ENCODE measurements around the gene PIGO.

Gene PIGO

DNA sequence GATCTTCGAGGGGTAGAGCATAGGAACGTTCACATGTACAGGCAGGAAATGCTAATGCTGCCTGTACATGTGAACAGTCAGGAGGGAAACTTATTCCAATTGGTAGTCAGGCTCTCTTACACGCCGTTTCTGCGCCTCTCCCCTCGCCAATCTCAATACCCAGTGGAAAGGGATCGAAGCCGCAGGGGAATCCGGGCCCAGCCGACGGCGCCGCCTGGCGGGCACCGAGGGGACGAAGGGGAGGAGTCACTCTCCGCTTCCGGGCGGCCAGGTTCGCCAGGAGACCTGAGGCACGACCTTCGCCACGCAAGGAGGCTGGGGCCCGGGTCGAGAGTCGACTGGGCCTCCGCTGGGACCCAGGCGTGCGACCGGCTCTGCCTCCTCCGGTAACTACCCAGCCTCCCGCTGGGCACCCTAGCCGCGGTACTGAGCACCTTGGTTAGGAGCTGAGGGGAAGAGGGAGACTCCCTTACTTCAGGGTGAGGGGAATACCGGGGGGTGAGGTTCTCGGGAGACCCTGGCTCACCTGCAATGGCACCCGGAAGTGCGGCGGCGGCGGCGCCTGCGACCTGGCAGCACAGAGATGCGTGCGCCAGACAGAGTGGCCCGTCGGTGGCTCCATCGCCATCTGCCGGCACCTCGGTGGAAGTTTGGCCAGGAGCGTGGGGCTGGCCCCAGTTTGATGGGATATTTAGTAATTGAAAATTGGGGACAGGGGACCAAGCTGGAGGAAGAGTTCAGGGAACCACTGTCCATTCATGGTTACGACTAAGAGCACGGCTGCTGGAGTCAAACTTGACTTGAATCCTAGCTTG, at the start of gene PIGO:
TSS of gene PIGO (minus strand) at position 557 of the 815 bp plus-strand sequence. CDS start 1,026 bp downstream, outside the sequence.
- DNase-seq (ENCODE audit: low read depth in 1 of 2, low spot score in 1 of 2) = peak; percentile 85 to 87

DNA sequence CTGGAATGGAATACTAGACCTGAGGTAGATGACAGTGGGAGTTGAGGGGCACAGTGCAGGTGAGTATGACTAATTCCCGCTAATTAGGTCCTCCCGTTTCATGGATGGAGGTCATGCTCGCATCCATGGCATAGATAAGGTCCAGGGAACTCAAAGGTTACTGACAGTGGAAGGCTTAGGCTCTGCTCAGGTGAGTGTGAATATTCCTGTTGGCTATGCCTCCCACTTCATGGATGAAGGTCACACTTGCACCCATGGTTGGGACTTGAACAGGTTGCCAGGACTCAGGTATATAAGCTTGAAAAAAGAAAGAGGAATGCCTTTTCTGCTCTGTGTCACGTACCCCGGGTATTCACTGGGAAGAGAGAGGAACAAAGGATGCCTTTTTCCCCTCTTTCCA, 45.6 kb upstream of the PIGO start:
- DNase-seq (ENCODE audit: low read depth in 1 of 2, low spot score in 1 of 2) = no peak

DNA sequence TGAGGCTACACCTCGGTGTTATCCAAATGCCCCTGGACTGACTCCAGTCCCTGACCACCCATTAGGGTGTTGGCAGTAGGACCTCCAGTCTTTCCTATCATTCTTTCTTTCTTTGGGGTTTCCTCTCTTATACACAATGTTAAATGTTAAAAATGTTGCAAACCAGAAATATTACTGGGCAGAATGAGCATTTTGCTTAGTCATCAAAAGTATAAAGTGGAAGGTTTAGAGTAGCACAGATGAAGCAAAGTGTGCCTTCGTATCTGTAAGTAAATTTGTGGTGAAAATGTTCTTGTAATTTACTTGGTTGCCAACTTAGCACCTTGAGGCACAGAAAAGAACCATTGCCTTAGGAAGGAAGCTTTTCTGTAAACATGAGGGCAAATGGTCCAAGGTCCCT, 43.7 kb upstream of the PIGO start:
- DNase-seq (ENCODE audit: low read depth in 1 of 2, low spot score in 1 of 2) = no peak

DNA sequence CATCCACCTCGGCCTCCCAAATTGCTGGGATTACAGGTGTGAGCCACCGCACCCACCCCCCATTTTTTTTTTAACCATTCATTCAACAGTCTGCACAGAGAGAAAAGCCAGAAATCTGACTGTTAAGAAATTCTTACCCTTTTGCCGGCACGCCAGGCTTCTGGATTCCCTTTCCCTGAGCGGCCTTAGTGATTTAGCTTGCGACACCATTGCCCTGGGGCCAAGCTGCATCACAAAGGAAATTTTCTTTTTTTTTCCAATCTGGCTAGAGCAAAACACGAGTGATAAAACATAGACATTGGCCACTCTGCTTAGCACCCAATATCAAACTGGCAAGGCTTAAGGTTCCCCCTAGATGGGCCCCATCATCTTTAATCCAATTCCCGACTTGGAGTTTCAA, 40.5 kb upstream of the PIGO start:
- DNase-seq (ENCODE audit: low read depth in 1 of 2, low spot score in 1 of 2) = no peak

DNA sequence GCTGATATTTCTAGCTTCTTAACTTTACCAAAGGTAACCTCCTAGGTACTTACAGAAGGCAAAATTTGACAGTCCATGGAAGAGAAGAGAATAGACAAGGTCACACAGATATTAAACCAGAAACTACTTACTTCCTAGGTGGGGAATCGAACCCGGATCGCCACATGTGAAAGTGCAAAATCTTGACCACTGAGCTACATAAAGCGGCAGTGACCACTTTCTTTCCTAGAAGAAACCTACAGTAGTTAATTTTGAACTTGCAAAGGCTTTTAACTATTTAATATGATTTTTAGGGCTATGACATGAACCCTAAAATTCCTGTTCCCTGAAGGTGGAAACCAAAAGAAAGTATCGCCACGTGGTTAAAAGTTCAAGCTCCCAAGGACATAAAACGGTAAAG, 39.6 kb upstream of the PIGO start:
- no peak for DNase-seq (ENCODE audit: low read depth in 1 of 2, low spot score in 1 of 2)

DNA sequence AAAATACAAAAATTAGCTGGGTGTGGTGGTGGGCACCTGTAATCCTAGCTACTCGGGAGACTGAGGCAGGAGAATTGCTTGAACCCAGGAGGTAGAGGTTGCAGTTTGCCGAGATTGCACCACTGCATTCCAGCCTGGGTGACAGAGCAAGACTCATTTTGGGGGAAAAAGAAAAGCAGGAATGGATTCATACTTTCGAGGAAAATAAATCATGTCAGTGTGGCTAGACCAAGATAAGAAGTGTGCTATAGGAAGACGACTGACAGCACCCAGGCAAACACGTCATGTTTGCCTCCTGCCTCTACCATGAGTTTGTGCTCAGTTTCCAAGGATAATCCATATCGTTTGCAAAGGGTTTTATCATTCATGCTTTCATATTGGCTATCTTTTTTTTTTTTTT, 38.5 kb upstream of the PIGO start:
- DNase-seq (ENCODE audit: low read depth in 1 of 2, low spot score in 1 of 2) = no peak

DNA sequence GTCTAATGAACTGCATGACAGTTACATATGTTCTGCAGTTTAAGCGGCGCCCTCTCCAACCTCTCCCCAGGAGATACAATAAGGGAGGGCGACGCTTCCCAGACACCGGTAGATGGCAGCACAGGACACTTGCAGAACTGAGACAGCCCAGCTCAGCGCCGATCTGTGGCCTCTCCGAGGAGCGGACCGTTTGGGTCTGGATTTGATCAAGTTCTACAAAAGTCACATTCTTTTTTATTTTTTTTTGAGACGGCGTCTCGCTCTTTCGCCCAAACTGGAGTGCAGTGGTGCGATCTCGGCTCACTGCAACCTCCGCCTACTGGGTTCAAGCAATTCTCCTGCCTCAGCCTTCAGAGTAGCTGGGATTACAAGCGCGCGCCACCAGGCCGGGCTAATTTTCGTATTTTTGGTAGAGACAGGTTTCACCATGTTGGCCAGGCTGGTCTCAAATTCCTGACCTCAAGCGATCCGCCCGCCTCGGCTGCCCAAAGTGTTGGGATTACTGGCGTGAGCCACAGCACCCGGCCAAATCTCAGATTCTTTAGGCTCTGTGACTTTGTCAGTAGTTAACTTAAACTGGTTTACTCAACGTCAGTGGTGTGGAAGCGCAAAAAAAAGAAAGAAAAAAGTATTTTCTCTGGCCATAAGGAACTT, 20.6 kb upstream of the PIGO start:
- DNase-seq (ENCODE audit: low read depth in 1 of 2, low spot score in 1 of 2) = peak; percentile 50 to 87

DNA sequence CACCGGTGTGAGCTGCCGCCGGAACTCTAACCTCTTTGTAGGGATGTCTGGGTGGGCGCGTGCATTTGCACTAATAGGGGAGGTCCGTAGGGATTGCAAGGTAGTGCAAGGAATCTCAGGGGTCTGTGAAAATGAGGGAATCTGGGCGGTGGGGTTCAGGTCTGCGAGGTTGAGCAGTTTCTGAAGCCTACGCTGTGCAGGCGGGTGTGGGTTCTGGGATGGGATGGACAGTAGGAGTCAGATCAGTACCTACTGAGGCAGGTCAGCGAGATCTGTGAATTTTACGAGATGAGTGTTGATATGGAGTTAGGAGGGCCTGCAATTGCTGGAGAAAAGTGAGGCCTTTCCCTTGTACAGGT, 20.1 kb upstream of the PIGO start:
- DNase-seq (ENCODE audit: low read depth in 1 of 2, low spot score in 1 of 2) = no peak

DNA sequence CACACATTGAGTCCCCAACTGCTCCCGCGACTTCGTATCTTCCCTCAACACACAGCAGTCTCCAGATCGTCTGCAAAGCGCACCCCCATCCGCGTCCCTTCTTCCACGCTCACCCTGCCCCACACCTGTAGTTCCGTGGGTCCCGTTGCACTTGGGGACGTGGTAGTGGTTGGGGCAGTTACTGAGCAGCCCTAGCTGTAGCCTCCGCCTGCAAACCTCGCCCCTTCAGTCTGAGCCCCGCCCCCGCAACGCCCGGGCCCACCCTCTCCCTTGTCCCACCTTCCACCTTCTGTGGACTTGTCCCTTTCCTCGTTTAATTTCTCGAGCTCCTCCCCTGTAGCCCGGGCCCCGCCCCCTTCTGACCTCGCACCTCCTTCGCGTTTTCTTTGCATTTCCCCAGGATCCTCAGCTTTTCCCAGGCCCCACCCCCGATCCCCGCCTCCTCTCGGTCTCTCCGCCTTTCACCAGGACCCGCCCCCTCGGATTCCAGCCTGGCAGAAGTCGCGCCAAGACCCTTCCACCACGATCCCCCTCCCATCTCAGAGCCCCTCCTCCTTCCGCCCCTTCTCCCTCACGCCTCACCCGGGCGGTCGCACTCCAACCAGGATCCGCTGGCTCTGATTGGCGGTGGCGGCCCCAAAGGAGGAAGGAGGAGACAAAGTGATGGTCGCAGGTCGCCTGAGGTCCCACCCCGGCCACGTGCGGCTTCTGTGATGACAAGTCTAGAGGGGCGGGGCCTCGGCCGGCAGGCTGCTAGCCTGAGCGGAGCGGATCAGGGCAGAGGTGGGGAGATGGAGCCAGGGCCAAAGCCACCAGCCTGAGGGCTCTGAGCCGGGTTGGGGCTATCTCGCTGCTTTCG, 19.5 kb upstream of the PIGO start, which contains the start of gene ATOSB:
TSS of gene ATOSB (minus strand) at position 183 of the 859 bp plus-strand sequence. CDS start 7,588 bp downstream, outside the sequence.
- peak; percentile 77 to 87 for DNase-seq (ENCODE audit: low read depth in 1 of 2, low spot score in 1 of 2)

DNA sequence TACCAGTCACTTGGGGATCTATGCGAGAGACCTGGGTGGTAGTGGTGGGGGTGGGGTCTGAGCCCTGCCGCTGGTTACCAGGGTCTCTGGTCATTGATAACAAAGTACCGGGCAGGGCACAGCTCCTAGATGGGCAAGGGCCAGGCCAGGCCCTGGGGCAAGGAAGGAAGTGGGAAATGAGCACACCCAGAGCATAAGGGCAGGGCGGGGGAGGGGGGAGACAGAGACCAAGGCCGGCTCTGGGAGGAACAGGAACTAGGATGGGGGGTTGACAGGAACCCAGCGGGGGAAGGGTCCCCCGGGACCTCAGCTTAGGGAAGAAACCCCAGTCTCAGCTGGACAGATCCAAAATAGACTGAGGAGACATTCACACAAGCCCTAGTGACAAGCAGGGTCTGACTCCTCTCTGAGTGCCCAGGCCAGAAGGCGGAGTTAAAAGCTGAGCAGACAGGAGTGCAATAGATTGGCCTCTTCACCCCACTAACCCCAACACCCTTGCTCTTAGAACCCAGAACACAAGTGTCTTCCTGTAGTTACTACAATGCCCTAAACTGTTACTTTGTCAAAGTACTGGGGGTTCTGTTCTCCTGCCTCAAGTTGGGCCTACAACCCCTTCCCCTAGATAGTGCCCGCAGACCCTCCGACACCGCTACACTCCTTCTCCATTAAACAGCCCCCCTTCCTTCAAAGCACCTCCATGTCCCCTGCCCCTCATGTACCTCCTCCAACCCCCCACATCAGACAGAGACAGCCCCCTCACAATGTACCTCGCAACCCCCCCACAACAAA, 18.6 kb upstream of the PIGO start:
- DNase-seq (ENCODE audit: low read depth in 1 of 2, low spot score in 1 of 2) = no peak

DNA sequence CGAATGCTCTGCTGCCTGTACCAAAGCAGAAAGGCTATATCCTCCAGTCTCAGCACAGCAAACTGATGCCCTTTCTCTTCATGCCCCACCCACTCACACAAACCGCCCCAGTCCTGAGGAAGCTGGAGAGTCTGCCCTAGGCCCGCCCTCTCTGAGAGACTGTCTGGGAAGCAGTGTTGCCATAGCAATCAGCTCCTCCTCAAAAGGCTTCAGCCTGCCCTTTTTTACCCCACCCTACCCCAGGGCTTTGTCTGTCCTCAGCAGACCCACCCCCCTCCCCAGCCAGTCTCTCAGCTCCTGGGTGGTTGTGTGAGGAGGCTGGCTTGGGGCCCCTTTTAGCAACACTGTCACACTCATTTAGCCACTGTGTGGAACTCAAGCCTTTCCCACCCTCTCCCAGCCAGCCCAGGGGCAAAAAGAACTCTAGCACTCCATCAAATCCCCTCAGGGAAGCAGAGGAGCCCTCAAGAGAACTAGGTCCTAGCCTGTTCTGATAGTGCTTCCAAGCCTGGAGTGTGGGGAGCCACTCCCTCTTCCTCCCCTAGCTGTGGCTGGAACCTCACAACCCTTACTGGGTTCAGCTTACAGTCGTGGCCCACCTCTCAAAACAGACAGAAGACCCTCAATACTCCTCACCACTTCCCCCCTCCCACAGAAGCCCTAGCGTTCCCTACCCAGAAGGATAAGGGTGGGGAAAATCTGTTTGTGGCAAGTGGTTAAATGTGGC, 17.9 kb upstream of the PIGO start:
- DNase-seq (ENCODE audit: low read depth in 1 of 2, low spot score in 1 of 2) = peak in 1 of 2 donors; percentile 62

DNA sequence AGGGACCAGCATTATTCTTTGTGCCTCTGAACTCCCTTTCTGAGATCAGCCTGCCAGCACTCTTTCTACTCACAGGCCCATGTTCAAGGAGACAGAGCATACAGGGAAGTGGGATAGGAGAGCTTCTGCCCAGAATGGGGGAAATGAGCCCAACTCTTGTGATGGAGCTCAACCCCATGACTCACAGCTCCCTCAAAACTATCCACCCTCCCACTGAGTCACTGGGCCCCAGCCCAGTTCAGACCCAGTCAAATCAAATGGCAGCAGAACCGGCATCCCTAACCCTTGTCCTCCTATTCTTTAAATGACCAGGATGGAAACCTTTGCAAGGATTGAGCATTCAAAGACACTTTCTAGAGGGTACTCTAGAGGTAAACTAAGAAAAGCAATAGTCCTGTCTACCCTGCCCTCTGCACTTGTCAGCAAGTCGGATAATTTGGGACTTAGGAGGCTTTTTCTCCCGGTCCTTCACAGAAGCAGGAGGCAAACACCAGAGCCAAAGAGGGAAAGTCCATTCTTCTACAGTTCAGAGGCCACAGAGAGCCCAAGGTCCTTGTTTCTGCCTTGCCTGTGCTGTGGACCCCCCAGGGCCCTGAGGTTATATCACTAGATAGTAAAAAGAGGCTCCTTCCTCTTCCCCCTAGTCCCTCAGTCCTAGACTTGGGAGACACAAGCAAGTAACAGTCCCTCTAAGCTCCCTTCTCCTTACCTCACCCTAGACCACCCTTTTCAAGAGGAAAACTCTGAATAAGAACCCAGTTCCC, 16.0 kb upstream of the PIGO start:
- no peak for DNase-seq (ENCODE audit: low read depth in 1 of 2, low spot score in 1 of 2)

DNA sequence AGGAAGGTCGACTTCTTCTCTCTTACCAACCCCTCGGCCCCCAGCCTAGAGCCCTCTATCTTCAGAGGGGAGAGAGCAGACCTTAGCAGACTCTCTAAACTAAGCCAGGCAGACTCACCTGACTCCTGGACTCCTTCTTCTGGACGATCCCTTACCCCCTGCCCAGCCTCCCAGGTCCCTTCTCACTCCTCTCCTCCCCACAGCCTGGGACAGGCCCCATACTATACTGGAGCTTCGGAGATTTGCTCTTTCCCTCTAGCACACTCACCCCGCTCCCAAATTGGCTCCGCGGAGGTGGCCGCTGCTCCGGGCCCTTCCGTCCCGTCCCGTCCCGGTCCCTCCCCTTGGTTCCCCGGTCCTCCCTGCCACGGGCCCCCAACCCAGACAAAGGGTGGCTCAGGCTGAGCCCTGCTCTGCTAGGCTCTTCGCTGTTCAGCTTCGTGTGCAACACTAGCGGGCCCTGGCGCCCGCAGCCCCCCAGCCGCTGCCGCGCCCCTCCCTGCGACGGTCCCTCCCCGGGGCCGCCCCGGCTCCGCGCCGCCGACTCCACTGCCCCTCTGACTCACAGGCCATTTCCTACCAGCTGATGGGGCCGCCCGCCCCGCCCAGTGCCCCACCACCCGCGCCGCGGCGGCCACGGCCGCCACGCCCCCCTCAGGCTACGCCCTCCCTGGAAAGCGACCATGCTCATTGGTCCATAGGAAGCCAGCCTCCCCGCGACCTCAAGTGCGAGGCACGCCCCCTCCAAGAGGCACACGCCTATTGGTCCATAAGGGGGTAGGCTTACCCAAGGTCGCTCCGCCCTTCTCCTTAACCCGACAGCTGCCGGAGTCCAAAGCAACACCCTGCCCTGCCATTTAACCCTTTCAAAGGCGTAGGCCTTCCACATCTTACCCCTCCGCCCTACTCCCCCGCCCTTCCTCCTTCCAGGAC, 14.9 kb upstream of the PIGO start:
- DNase-seq (ENCODE audit: low read depth in 1 of 2, low spot score in 1 of 2) = peak; percentile 85 to 94

DNA sequence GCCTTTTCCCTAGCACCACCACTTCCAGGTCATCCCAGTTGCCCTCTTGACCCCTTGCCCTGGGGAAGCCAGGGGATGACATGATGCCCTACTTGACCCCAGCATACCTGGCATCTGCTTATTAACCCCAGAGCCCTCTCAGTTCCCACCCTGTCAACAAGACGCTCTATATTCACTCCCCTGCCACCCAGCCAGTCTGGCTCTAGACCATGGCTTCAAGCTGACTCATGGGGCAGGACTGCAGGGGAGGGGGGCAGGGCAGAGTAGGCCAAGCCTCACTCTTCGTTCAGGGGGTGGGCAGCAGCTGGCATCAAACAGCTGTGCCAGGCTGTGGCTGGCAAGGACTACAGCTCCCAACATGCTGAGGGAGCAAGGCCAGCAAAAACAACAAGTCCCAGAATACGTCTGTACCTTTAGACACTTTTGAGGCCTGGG, 14.0 kb upstream of the PIGO start:
- DNase-seq (ENCODE audit: low read depth in 1 of 2, low spot score in 1 of 2) = no peak

DNA sequence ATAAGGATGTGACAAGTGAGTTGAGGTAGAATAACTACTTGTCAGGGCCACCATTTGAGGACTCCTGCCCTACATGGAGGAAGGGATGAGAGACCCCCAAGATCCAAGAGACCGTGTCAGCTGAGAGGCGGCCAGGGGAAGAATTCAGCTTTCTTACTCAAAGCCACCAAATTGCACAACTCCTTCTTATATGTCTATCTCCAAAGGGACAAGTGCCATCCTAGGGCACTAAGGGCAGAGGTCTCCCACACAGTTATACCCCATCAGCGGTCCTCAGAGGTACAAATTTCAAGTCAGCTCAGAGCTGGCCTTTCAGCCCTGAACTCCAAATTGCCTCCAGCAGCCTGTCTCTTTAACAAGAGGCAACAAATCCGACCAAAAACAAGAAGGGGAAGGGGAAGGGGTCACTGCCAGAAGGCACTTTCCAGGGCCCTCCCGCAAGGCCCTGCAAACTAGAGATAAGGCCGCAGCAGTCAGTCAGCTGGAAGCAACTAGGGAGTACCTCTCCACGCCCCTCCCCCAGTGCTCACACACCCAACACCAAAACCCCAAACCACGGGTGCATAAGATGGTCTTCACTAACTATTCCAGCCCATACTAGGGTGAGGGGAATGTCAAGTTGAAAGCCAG, 12.7 kb upstream of the PIGO start:
- DNase-seq (ENCODE audit: low read depth in 1 of 2, low spot score in 1 of 2) = no peak

DNA sequence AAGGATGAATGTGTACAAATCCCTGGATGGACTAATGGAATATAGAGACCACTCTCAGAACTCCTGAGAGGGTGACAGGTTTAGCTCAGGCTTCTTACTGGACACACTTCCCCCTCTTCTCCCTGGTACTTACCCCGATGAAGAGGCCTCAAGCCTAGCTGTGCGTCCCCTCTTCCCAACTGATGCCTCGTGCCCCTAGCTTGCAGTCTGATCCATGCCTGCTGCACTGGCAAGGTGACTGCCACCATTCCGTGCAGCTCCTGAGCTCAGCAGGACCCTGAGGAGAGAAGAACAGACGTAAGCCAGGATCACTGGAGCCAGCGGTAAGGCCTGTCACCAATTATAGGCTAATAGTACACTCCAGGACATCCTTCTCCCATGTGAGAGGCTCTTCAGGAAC, 12.1 kb upstream of the PIGO start:
- no peak for DNase-seq (ENCODE audit: low read depth in 1 of 2, low spot score in 1 of 2)

DNA sequence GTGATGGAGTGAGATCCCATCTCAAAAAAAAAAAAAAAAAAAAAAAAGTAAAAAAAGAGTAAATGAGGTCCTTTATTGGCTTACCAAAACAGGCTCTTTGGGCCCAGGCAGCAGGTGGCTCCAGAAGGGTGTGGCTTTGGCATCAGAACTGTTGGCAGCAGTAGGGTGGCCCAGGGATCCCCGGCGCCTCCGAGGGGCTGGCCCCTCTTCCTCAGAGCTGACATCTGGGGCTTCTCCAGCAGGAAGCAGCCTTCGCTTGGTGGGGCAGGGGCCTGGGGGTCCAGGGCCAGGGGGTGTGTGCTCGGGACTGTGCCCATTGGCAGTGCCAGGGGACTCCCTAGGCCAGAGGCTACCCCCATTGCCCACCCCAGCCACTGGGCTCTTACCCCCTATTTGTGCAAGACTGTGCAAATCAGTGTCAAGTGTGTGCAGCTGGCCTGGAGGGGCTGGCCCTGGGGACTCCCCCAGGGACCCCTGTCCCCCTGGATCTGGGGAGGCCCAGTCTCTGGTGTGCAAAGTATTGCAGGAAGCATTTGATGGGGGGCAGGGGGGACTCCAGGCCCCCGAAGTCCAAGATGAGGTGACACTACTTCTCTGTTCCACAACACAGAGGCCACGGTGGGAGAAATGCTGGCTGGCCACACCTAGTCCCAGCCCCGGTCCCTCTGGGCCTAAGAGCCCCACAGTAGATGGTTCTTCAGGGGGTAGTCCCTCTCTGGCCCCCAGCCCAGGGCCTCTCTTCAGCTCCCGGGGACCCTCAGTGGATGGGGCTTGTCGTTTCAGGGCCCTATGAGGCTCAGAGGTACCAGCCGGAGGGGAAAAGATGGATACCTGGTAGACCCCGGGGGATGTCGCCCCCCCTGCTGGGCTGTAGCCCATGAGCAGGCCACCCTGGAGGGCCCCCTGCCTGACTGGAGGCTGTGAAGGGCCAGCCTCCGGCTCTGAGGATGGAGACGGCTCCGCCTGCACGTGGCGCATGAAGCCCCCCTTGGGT, 11.2 kb upstream of the PIGO start:
- DNase-seq (ENCODE audit: low read depth in 1 of 2, low spot score in 1 of 2) = no peak

All from activated CD4-positive, alpha-beta T cell treated with anti-CD3 and anti-CD28 coated beads, Interleukin-2, amount 50 U/mL, for 24 hours (primary cell).